Measurements from ENCODE around the gene CAMTA1.

The CAMTA1 gene

GRCh38 chr1:6848816-6849215 lies 63.6 kb downstream of the CAMTA1 start:
- Histone ChIP-seq H3K27ac (ENCODE audit: insufficient read depth, low read depth, low read length, poor library complexity, severe bottlenecking) (no peak overlapping the region), H3K4me1 (ENCODE audit: control insufficient read depth, insufficient read depth, low read length) (no peaks in the 10 kb centered on the region), H3K9me3 (ENCODE audit: control insufficient read depth, low read length) (no peaks in the 10 kb centered on the region), H3K27me3 (ENCODE audit: control insufficient read depth, insufficient read depth, low read length, poor library complexity, severe bottlenecking) (no peaks in the 10 kb centered on the region), H3K4me3 (ENCODE audit: insufficient read depth, low read depth, low read length) (no peak overlapping the region), H3K36me3 (ENCODE audit: control insufficient read depth, insufficient read depth, low read length) (peaks cover 10% of the 10 kb centered on the region)
- 89 to 96% methylated on average over 3 of the region's 3 CpGs for WGBS, 2 experiments

- Histone ChIP-seq H3K27ac (ENCODE audit: insufficient read depth, low read depth, low read length, poor library complexity, severe bottlenecking) (no peak overlapping the region), H3K4me1 (ENCODE audit: control insufficient read depth, insufficient read depth, low read length) (no peaks in the 10 kb centered on the region), H3K36me3 (ENCODE audit: control insufficient read depth, insufficient read depth, low read length) (peaks cover 2% of the 10 kb centered on the region), H3K27me3 (ENCODE audit: control insufficient read depth, insufficient read depth, low read length, poor library complexity, severe bottlenecking) (no peaks in the 10 kb centered on the region), H3K4me3 (ENCODE audit: insufficient read depth, low read depth, low read length) (no peak overlapping the region), H3K9me3 (ENCODE audit: control insufficient read depth, low read length) (no peaks in the 10 kb centered on the region)
- WGBS, 2 experiments = 92 to 95% methylated on average over 4 of the region's 4 CpGs
These were observed 65.3 kb downstream of the CAMTA1 start for GRCh38 chr1:6850537-6850936.

- Histone ChIP-seq H3K27me3 (ENCODE audit: control insufficient read depth, insufficient read depth, low read length, poor library complexity, severe bottlenecking) (no peaks in the 10 kb centered on the region), H3K27ac (ENCODE audit: insufficient read depth, low read depth, low read length, poor library complexity, severe bottlenecking) (no peak overlapping the region), H3K4me3 (ENCODE audit: insufficient read depth, low read depth, low read length) (no peak overlapping the region), H3K36me3 (ENCODE audit: control insufficient read depth, insufficient read depth, low read length) (no peaks in the 10 kb centered on the region), H3K9me3 (ENCODE audit: control insufficient read depth, low read length) (no peaks in the 10 kb centered on the region), H3K4me1 (ENCODE audit: control insufficient read depth, insufficient read depth, low read length) (no peaks in the 10 kb centered on the region)
- WGBS, 2 experiments = 84 to 89% methylated on average over 6 of the region's 6 CpGs
These were observed 67.1 kb downstream of the CAMTA1 start for GRCh38 chr1:6852136-6852890.

- Histone ChIP-seq H3K27ac (ENCODE audit: insufficient read depth, low read depth, low read length, poor library complexity, severe bottlenecking) (no peak overlapping the region), H3K36me3 (ENCODE audit: control insufficient read depth, insufficient read depth, low read length) (no peaks in the 10 kb centered on the region), H3K4me1 (ENCODE audit: control insufficient read depth, insufficient read depth, low read length) (no peaks in the 10 kb centered on the region), H3K27me3 (ENCODE audit: control insufficient read depth, insufficient read depth, low read length, poor library complexity, severe bottlenecking) (no peaks in the 10 kb centered on the region), H3K9me3 (ENCODE audit: control insufficient read depth, low read length) (no peaks in the 10 kb centered on the region), H3K4me3 (ENCODE audit: insufficient read depth, low read depth, low read length) (no peak overlapping the region)
- WGBS, 2 experiments = 94 to 98% methylated on average over 4 of the region's 4 CpGs
These were observed 68.9 kb downstream of the CAMTA1 start for GRCh38 chr1:6854166-6854565.

GRCh38 chr1:6857831-6858230 lies 72.6 kb downstream of the CAMTA1 start:
- no peaks in the 10 kb centered on the region for H3K9me3 ChIP-seq (ENCODE audit: control insufficient read depth, low read length)
- H3K4me3 ChIP-seq (ENCODE audit: insufficient read depth, low read depth, low read length) = no peak overlapping the region
- no peaks in the 10 kb centered on the region for H3K4me1 ChIP-seq (ENCODE audit: control insufficient read depth, insufficient read depth, low read length)
- no peaks in the 10 kb centered on the region for H3K27me3 ChIP-seq (ENCODE audit: control insufficient read depth, insufficient read depth, low read length, poor library complexity, severe bottlenecking)
- 96 to 97% methylated on average over 2 of the region's 2 CpGs for WGBS, 2 experiments
- no peaks in the 10 kb centered on the region for H3K36me3 ChIP-seq (ENCODE audit: control insufficient read depth, insufficient read depth, low read length)
- H3K27ac ChIP-seq (ENCODE audit: insufficient read depth, low read depth, low read length, poor library complexity, severe bottlenecking) = no peak overlapping the region

- WGBS, 2 experiments = 95 to 96% methylated on average over 3 of the region's 3 CpGs
- no peaks in the 10 kb centered on the region for H3K9me3 ChIP-seq (ENCODE audit: control insufficient read depth, low read length)
- H3K27ac ChIP-seq (ENCODE audit: insufficient read depth, low read depth, low read length, poor library complexity, severe bottlenecking) = no peak overlapping the region
- no peaks in the 10 kb centered on the region for H3K27me3 ChIP-seq (ENCODE audit: control insufficient read depth, insufficient read depth, low read length, poor library complexity, severe bottlenecking)
- H3K4me1 ChIP-seq (ENCODE audit: control insufficient read depth, insufficient read depth, low read length) = no peaks in the 10 kb centered on the region
- no peaks in the 10 kb centered on the region for H3K36me3 ChIP-seq (ENCODE audit: control insufficient read depth, insufficient read depth, low read length)
- H3K4me3 ChIP-seq (ENCODE audit: insufficient read depth, low read depth, low read length) = no peak overlapping the region
These were observed 73.3 kb downstream of the CAMTA1 start for GRCh38 chr1:6858596-6858995.

- Histone ChIP-seq H3K4me1 (ENCODE audit: control insufficient read depth, insufficient read depth, low read length) (no peaks in the 10 kb centered on the region), H3K9me3 (ENCODE audit: control insufficient read depth, low read length) (no peaks in the 10 kb centered on the region), H3K27me3 (ENCODE audit: control insufficient read depth, insufficient read depth, low read length, poor library complexity, severe bottlenecking) (no peaks in the 10 kb centered on the region), H3K4me3 (ENCODE audit: insufficient read depth, low read depth, low read length) (no peak overlapping the region), H3K36me3 (ENCODE audit: control insufficient read depth, insufficient read depth, low read length) (no peaks in the 10 kb centered on the region), H3K27ac (ENCODE audit: insufficient read depth, low read depth, low read length, poor library complexity, severe bottlenecking) (no peak overlapping the region)
- WGBS, 2 experiments = 81 to 89% methylated on average over 6 of the region's 7 CpGs
These were observed 74.4 kb downstream of the CAMTA1 start for GRCh38 chr1:6859415-6860343.

GRCh38 chr1:6860401-6860800 lies 75.1 kb downstream of the CAMTA1 start:
- Histone ChIP-seq H3K27ac (ENCODE audit: insufficient read depth, low read depth, low read length, poor library complexity, severe bottlenecking) (no peak overlapping the region), H3K27me3 (ENCODE audit: control insufficient read depth, insufficient read depth, low read length, poor library complexity, severe bottlenecking) (no peaks in the 10 kb centered on the region), H3K9me3 (ENCODE audit: control insufficient read depth, low read length) (no peaks in the 10 kb centered on the region), H3K36me3 (ENCODE audit: control insufficient read depth, insufficient read depth, low read length) (no peaks in the 10 kb centered on the region), H3K4me3 (ENCODE audit: insufficient read depth, low read depth, low read length) (no peak overlapping the region), H3K4me1 (ENCODE audit: control insufficient read depth, insufficient read depth, low read length) (no peaks in the 10 kb centered on the region)
- WGBS, 2 experiments = 82 to 95% methylated on average over 6 of the region's 6 CpGs

GRCh38 chr1:6861075-6861724 lies 75.9 kb downstream of the CAMTA1 start:
- H3K4me3 ChIP-seq (ENCODE audit: insufficient read depth, low read depth, low read length) = no peak overlapping the region
- no peaks in the 10 kb centered on the region for H3K36me3 ChIP-seq (ENCODE audit: control insufficient read depth, insufficient read depth, low read length)
- H3K9me3 ChIP-seq (ENCODE audit: control insufficient read depth, low read length) = no peaks in the 10 kb centered on the region
- H3K4me1 ChIP-seq (ENCODE audit: control insufficient read depth, insufficient read depth, low read length) = peaks cover 6% of the 10 kb centered on the region
- WGBS, 2 experiments = 88 to 96% methylated on average over 11 to 12 of the region's 12 CpGs
- no peak overlapping the region for H3K27ac ChIP-seq (ENCODE audit: insufficient read depth, low read depth, low read length, poor library complexity, severe bottlenecking)
- H3K27me3 ChIP-seq (ENCODE audit: control insufficient read depth, insufficient read depth, low read length, poor library complexity, severe bottlenecking) = no peaks in the 10 kb centered on the region

GRCh38 chr1:6862906-6863305 lies 77.7 kb downstream of the CAMTA1 start:
- no peak overlapping the region for H3K27ac ChIP-seq (ENCODE audit: insufficient read depth, low read depth, low read length, poor library complexity, severe bottlenecking)
- H3K27me3 ChIP-seq (ENCODE audit: control insufficient read depth, insufficient read depth, low read length, poor library complexity, severe bottlenecking) = no peaks in the 10 kb centered on the region
- peaks cover 22% of the 10 kb centered on the region for H3K4me1 ChIP-seq (ENCODE audit: control insufficient read depth, insufficient read depth, low read length)
- H3K9me3 ChIP-seq (ENCODE audit: control insufficient read depth, low read length) = no peaks in the 10 kb centered on the region
- no peak overlapping the region for H3K4me3 ChIP-seq (ENCODE audit: insufficient read depth, low read depth, low read length)
- no peaks in the 10 kb centered on the region for H3K36me3 ChIP-seq (ENCODE audit: control insufficient read depth, insufficient read depth, low read length)
- 92 to 94% methylated on average over 3 to 4 of the region's 4 CpGs for WGBS, 2 experiments
